Stimulated activated CD4-positive, alpha-beta T cell treated with anti-CD3 and anti-CD28 coated beads, Interleukin-4, amount 100 ng/mL, for 1 hour (primary cell): ENCODE data around the gene OR52A5.
"Not testable (repeated sequence)": the region's sequence is repeated elsewhere in the genome, so short reads cannot be mapped to it uniquely, and the experiment has no call there.

Source experiments
- DNase-seq: peaks from one replicate; pipeline ENCODE4 v3.0.0-alpha.2; 2020

Gene OR52A5

DNA sequence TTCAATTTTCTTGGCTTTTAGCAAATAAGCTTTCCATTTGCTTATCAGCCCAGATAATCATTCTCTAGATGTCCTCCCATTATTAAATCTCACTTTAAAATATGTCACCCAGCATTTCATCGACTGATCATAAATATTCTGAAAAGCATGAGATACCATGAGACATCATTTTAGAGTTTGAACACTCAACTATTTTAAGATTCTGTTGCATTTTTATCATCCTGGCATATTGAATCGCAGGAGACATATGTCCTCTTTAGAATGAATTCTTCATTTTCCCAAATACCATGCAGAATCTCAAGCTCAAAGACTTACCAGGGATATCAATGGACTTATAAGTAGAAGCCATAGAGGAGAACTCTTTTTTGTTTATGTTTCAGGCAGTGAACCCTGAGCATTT lies at the start of gene OR52A5:
OR52A5 (minus strand) TSS at position 361 of the 400 bp plus-strand sequence. CDS start 5,714 bp downstream, outside the sequence.
- no peak for DNase-seq

DNA sequence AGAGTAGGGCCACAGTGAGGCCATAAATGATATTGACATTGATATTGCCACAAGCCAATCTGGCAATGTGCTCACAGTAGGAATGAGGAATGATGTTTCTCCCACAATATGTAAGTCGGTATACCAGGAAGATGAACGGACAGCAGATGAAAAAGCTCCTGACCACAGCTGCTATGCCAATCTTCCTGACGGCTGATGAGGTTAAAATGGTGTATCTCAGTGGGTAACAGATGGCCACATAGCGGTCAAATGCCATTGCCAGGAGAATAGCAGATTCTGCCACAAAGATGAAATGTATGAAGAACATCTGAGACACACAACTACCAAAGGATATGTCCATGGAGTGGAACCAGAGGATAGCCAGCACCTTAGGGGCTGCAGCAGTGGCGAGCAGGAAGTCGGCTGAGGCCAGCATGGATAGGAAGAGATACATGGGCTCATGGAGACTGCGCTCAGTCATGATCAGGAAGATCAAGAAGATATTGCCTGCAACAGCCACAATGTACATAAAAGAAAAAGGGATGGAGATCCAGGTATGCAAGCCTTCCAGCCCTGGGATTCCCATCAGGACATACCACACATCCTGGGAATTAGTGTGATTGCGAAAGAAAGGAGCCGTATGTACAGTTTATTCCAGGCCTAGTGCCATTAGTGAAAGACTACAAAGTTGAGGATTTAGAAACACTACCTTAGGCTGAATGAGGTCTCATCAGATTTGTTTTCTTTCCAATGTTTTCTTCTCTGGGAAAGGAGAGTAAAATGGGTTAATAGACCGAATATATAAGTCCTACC lies 40.1 kb upstream of the OR52A5 start:
- no peak for DNase-seq

DNA sequence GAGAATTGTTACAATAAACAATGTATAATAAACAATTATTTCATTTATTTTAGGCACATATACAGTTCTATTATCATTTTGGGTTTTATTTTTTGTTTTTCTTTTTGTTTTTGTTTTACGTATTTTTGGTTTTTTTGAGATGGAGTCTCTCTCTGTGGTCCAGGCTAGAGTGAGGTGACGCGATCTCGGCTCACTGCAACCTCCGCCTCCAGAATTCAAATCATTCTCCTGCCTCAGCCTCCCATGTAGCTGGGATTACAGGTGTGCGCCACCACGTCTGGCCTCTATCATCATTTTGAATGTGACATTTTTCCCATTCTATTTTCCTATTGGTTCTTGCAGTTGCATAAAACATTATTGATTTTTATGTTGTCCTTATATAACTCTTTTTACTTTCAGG lies 36.8 kb upstream of the OR52A5 start:
- DNase-seq, result no peak

DNA sequence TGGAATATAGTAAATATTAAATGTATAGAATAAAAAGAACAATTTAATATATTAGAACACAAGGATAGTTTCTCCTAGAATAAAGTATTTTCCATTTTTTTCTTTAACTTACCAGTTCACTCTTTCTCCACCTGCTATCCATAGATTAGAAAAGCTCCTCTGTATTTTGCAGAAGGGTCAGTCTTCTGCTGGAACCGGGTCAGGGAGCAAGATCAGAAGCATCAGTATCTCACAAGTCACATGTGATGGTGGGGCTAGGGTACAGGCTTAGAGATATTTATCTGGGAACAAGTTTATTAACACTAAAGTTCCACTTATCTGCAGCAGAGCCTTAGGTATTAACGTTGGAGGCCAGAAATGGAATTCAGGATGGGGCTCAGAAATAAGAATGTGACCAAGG lies 33.7 kb upstream of the OR52A5 start:
- DNase-seq, result no peak

DNA sequence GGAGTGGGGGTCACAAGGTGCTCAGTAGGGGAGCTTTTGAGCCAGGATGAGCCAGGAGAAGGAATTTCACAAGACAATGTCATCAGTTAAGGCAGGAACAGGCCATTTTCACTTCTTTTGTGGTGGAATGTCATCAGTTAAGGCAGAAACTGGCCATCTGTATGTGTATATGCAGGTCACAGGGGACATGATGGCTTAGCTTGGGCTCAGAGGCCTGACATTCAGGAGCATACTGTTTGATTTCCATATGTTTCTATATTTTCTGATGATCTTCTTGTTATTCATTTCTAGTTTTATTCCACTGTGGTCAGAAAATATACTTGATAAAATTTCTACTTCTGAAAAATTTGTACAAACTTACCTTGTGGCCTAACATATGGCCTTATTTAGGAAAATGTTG lies 27.7 kb upstream of the OR52A5 start:
- DNase-seq, result not testable (repeated sequence)

- not testable (repeated sequence) for DNase-seq
These were observed 26.7 kb upstream of the OR52A5 start for GRCh38 chr11:5164807-5165206.

DNA sequence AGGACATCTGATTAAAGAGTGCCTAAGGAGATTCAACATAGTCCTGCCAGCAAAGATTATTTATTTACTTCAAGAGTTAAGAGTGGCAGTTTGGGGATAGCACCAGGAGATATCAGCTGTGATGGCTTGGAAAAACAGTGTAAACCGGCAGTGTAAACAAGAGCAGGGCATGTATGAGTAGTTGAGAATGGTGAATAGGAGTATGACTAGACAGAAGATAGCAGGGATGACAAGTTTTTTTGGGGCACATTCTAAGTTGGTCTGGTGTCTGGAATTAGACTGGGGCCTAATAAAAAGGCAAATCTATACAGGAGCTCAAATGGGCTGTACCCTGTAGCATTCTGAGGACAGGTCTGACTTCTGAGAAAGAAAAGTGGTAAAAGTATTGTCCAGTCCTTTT lies 22.9 kb upstream of the OR52A5 start:
- DNase-seq, result not testable (repeated sequence)

- not testable (repeated sequence) for DNase-seq
These were observed 22.1 kb upstream of the OR52A5 start for GRCh38 chr11:5160217-5160616.

DNA sequence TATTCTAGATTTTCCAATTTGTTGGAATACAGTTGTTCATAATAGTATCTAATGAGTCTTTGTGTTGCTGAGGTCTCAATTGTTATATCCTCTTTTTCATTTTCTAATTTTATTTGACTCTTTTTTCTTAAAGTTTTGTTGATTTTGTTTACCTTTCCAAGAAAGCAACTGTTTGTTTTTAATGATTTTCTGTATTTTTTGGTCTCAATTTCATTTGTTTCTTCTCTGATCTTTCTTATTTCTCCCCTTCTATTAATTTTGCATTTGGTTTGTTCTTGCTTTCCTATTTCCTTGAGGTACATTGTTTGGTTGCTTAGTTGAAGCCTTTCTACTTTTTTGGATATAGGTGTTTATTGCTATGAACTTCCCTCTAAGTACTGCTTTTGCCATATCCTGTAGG lies 21.6 kb upstream of the OR52A5 start:
- DNase-seq, result no peak

DNA sequence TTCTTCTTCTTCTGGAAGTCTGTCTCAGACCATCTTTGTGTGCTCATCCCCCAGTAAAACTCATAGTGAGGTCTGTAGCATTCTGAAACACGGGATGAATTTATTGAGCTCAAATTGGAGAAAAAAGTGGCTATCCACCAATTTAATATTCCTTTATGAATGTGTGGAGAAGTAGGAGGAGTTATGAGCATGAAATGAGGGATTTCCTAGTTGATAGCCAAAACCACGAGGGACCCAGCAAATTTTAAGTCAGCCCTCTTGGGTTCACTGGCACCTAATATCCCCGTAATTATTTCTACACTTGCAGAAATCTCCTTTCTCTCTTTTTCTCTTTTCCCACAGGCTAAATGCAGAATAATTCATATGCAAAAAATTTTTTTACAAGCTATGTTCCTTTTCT lies 16.5 kb upstream of the OR52A5 start, which contains the start of gene OR52A1:
OR52A1 (minus strand) TSS at position 101 of the 400 bp plus-strand sequence. CDS start 2,388 bp downstream, outside the sequence.
- DNase-seq, result no peak

DNA sequence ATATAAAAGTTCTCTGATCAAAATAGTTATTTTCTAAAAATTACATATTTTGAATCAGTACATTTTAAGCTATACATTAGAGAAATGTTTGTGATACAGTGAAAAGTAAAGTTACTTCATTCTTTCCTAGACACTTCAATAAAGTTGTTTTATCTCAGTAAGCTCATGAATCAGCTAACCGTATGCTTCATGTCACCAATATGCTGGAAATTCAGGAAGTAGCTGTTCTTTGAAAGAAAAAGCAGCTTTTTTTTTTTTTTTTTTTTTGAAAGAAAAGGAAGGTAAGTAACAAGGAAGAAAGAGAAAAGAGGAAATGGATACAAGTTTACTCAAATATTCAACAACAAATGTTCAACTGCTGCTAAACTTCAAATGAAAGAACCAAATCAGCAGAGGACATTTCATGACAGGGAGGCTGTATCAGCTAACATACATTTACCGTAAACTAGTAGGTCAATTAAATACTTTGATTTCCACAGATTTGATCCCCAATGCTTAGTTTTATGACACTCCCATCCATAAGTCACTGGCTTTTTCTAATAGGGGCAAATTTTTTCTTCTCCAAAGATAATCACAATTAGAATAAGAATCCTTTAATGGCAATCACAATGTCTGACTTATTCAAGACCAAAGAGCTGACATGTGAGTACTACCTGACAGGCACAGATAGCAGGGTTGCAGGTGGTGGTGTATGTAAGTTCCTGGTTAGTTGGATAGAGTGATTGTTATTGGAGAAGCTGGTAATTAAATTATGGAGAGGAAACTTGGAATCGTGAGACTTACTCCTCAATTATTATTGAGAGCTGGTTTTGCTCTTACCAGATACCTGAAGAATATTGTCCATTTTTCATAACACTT lies 15.6 kb upstream of the OR52A5 start:
- no peak for DNase-seq

GRCh38 chr11:5151713-5152153 lies 13.6 kb upstream of the OR52A5 start:
- DNase-seq, result no peak

DNA sequence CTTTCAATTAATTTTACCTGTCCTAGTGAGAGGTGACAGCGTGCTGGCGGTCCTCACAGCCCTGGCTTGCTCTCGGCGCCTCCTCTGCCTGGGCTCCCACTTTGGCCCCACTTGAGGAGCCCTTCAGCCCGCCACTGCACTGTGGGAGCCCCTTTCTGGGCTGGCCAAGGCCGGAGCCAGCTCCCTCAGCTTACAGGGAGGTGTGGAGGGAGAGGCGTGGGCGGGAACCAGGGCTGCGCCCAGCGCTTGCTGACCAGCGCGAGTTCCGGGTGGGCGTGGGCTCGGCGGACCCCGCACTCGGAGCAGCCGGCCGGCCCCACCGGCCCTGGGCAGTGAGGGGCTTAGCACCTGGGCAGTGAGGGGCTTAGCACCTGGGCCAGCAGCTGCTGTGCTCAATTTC lies 6.0 kb upstream of the OR52A5 start:
- not testable (repeated sequence) for DNase-seq

GRCh38 chr11:5137014-5137413 lies 1.1 kb downstream of the OR52A5 start:
- no peak for DNase-seq

- no peak for DNase-seq
These were observed 1.9 kb downstream of the OR52A5 start for GRCh38 chr11:5136261-5136660.

DNA sequence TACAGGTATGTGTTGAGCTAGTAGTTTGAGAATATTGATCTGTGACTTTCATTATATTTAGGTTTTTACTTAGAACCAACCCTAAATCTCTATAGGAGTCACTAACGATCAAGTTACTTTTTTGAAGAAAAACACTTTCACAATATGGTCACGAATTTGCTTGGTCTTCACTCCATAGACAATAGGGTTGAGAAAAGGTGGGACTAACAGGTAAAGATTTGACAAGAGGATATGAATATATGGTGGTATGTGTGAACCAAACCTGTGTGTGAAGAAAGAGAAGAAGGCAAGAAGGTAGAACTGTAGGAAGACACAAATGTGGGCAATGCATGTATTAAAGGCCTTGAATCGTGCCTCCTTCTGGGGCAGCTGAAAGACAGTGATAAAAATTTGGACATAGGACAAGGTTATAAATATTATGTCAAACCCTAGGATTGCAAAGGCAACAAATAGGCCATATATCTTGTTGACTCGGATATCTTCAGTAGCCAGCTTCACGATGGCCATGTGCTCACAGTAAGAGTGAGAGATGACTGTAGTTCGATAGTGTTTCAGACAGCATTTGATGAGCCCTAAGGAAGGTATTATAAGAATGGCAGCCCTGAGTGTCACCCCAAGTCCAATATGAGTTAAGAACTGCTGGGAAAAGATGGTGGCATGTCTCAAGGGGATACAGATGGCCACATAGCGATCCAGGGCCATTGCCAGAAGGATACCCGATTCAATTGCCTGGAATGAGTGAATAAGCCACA lies 6.4 kb downstream of the OR52A5 start:
- no peak for DNase-seq

GRCh38 chr11:5129457-5129877 lies 8.7 kb downstream of the OR52A5 start:
- no peak for DNase-seq

DNA sequence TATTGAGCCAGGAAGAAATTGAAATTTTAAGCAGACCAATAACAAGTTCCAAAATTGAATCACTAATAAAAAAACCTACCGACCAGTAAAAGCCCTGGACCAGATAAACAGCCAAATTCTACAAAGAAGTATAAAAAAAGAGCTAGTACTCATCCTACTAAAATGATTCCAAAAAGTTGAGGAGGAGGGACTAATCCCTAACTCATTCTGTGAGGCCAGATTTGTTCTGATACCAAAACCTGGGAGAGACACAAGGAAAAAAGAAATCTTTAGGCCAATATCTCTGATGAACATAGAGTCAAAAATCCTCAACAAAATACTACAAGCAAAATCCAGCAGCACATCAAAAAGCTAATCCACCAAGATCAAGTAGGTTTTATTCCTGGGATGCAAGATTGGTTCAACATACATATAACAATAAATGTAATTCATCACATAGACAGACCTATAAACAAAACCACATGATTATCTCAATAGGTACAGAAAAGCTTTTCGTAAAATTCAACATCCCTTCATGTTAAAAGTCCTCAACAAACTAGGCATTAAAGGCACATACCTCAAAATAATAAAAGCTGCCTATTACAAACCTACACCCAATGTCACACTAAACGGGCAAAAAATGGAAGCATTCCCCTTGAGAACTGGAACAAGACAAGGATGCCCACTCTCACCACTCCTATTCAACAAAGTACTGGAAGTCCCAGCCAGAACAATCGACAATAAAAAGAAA lies 13.1 kb downstream of the OR52A5 start:
- no peak for DNase-seq

DNA sequence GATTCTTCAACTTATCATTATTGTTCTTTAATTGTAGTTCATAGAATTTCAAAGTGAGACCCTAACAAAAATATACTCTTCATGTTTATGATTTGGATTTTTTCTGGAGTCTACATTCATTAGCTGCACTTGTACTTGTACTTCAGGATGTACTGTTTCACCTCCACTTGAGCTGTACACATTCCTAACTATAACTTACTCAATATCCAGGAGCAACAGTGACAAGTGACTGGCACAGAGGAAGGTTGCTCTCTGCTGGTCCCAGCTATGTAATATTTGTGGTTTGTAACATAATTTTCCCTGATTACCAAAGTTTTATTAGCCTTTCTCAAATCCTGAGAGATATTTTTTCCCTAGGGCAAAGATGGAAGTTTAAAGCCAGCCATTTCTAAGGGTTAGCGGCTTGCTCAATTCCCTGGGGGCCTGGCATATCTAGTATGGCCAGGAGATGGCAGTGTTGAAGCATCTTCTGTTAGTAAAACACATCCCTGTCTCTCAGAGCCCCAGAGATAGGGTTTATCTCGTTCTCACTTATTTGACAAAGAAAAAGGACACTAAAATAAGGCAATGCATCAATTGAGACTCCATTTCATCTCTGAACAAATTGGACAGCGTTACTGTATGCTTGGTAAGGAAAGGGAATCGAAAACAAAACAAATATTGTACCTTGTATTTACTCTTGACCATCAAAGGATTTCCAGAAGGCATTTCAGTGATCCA lies 14.2 kb downstream of the OR52A5 start:
- DNase-seq, result peak; percentile 27

DNA sequence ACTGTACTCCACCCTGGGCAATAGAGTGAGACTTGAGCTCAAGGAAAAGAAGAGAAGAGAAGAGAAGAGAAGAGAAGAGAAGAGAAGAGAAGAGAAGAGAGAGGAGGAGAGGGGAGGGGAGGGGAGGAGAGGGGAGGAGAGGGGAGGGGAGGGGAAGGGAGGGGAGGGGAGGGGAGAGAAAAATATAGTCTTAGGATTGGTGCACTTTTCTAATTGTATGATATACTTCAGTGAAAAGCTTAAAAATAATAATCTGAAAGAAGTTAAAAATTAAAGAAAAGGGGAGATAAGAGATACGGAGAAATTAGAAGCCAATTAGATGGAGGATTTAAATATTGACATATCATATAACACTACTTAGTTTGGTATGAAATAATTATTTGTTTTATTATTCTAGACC lies 19.3 kb downstream of the OR52A5 start:
- no peak for DNase-seq

DNA sequence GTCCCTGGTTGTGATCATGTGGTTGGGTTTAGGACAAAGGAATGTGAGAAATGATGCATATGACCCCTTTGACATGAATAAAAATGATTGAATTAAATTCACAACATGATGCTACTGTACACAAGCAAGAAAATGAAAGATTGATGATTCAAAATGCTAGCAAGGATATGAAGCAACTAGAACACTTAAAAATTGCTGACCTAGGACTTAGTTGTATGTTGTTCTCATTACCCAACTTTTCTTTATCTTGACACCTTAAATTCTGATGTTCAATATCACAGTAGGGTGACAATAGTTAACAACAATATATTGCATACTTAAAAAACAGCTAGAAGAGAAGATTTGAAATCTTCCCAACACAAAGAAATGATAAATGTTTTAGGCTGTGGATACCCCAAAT lies 20.6 kb downstream of the OR52A5 start:
- DNase-seq, result no peak

- DNase-seq, result no peak
These were observed 22.8 kb downstream of the OR52A5 start for GRCh38 chr11:5115339-5115738.
